PC-9 (cell line): ENCODE results near the gene PIK3C2A.

Source experiments
- CTCF ChIP-seq: fragments of 200-600 bp; sonication (generic); conservative IDR thresholded peaks from 2 replicates; pipeline ENCODE4 v1.6.1; 2017; ENCODE audit warnings: mixed run types, antibody characterized with exemption, mild to moderate bottlenecking, moderate library complexity
- EZH2 ChIP-seq: fragments of 200-600 bp; sonication (generic); IDR thresholded peaks from 2 replicates; pipeline ENCODE4 v1.8.0; 2017; ENCODE audit warnings: antibody characterized with exemption, low read depth

DNA sequence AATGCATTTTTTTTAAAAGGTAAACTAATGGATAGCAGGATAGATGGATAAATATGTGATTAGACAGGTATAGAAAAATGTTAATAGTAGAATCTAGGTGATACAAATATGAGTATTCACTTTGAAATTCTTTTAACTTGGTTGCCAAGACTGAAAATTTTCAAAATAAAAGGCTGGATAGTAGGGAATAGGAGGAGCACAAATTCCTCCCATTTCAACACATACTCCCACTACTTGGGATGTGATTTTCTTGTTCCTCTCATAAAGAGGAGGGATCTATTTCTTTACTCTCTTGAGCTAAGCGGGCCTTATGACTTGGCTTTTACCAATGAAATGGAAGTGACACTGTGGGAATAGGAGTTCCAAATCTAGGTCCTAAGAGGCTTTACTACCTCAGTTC lies 35.9 kb downstream of the PIK3C2A start:
- TF ChIP-seq CTCF (no peak), EZH2 (no peak)
